Chondrocyte (in vitro differentiated cells): ENCODE results near the gene LIM2. TPM values are rescaled to one million over a fixed set of nuclear protein-coding genes. Genes with fewer than 3 reads are reported as not detected.
A peak's percentile ranks its signal among the peaks of the same experiment; 100 is the strongest.

Experiments
- DNase-seq: peaks from one replicate; pipeline ENCODE4 v3.0.0; 2021; ENCODE audit warnings: mixed read lengths, low spot score
- H3K27ac Mint-ChIP-seq: one replicate; pipeline ENCODE4 v1.8.0; 2021; ENCODE audit warnings: mild to moderate bottlenecking, moderate library complexity, mixed read lengths; ENCODE audit not compliant: unreplicated experiment
- H3K27me3 Mint-ChIP-seq: 2 replicates; pipeline ENCODE4 v1.8.0; 2021; ENCODE audit warnings: low read depth, mixed read lengths
- H3K36me3 Mint-ChIP-seq: 2 replicates; pipeline ENCODE4 v1.8.0; 2021; ENCODE audit warnings: low read depth, mixed read lengths
- H3K4me1 Mint-ChIP-seq: 2 replicates; pipeline ENCODE4 v1.8.0; 2021; ENCODE audit warnings: low read depth, mild to moderate bottlenecking, mixed read lengths
- H3K4me3 Mint-ChIP-seq: one replicate; pipeline ENCODE4 v1.8.0; 2021; ENCODE audit warnings: mild to moderate bottlenecking, moderate library complexity, mixed read lengths; ENCODE audit not compliant: unreplicated experiment
- H3K9me3 Mint-ChIP-seq: 2 replicates; pipeline ENCODE4 v1.8.0; 2021; ENCODE audit warnings: low read depth, mixed read lengths
- CTCF ChIP-seq: fragments of 200-600 bp; sonication (generic); IDR thresholded peaks from 2 replicates; pipeline ENCODE4 v1.5.0; 2021; ENCODE audit warnings: antibody characterized with exemption, mild to moderate bottlenecking, moderate library complexity
- total RNA-seq: library from RNA; stranded (reverse); gene quantifications from 3 replicates; pipeline ENCODE4 v1.2.1, GENCODE V29; 2021

LIM2 gene
- total RNA-seq, 1 donor from 2014 or later, result not detected

- Mint-ChIP-seq H3K9me3 (no peaks in the 10 kb centered on the region), H3K4me3 (peak overlapping the region; percentile 68), H3K27me3 (no peaks in the 10 kb centered on the region), H3K27ac (peak overlapping the region; percentile 69), H3K4me1 (peaks cover 14% of the 10 kb centered on the region), H3K36me3 (no peaks in the 10 kb centered on the region)
- TF ChIP-seq CTCF, result peak; percentile 55
- DNase-seq, result no peak
Observed at GRCh38 chr19:51394050-51394836, 6.5 kb upstream of the LIM2 start.

GRCh38 chr19:51392701-51393100 is 4.9 kb upstream of the LIM2 start:
- Mint-ChIP-seq H3K27me3 (no peaks in the 10 kb centered on the region), H3K27ac (no peak overlapping the region), H3K36me3 (no peaks in the 10 kb centered on the region), H3K9me3 (no peaks in the 10 kb centered on the region), H3K4me3 (no peak overlapping the region), H3K4me1 (peaks cover 14% of the 10 kb centered on the region)
- no peak for DNase-seq
- TF ChIP-seq CTCF, result no peak

- peaks cover 14% of the 10 kb centered on the region for H3K4me1 Mint-ChIP-seq
- no peak for DNase-seq
- H3K4me3 Mint-ChIP-seq, result no peak overlapping the region
- H3K27me3 Mint-ChIP-seq, result no peaks in the 10 kb centered on the region
- TF ChIP-seq CTCF, result no peak
- H3K27ac Mint-ChIP-seq, result no peak overlapping the region
- H3K9me3 Mint-ChIP-seq, result no peaks in the 10 kb centered on the region
- H3K36me3 Mint-ChIP-seq, result no peaks in the 10 kb centered on the region
Observed at GRCh38 chr19:51391073-51391611, 3.4 kb upstream of the LIM2 start.

GRCh38 chr19:51389143-51389542 is 1.4 kb upstream of the LIM2 start:
- H3K4me1 Mint-ChIP-seq, result peaks cover 6% of the 10 kb centered on the region
- H3K27ac Mint-ChIP-seq, result no peak overlapping the region
- DNase-seq, result no peak

More at GRCh38 chr19:51389143-51389542, 1.4 kb upstream of the LIM2 start:
- no peaks in the 10 kb centered on the region for H3K36me3 Mint-ChIP-seq
- no peaks in the 10 kb centered on the region for H3K27me3 Mint-ChIP-seq
- TF ChIP-seq CTCF, result no peak
- H3K9me3 Mint-ChIP-seq, result no peaks in the 10 kb centered on the region
- H3K4me3 Mint-ChIP-seq, result no peak overlapping the region
